NCI-H526 (cell line): ENCODE data around the gene HERPUD2.
A peak's percentile ranks its signal among the peaks of the same experiment; 100 is the strongest.

Experiments
- DNase-seq, 2 experiments: peaks; one replicate each; lab custom pipeline; 2025; lab: John Stamatoyannopoulos, UW

Gene HERPUD2, protein sequence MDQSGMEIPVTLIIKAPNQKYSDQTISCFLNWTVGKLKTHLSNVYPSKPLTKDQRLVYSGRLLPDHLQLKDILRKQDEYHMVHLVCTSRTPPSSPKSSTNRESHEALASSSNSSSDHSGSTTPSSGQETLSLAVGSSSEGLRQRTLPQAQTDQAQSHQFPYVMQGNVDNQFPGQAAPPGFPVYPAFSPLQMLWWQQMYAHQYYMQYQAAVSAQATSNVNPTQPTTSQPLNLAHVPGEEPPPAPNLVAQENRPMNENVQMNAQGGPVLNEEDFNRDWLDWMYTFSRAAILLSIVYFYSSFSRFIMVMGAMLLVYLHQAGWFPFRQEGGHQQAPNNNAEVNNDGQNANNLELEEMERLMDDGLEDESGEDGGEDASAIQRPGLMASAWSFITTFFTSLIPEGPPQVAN

DNA sequence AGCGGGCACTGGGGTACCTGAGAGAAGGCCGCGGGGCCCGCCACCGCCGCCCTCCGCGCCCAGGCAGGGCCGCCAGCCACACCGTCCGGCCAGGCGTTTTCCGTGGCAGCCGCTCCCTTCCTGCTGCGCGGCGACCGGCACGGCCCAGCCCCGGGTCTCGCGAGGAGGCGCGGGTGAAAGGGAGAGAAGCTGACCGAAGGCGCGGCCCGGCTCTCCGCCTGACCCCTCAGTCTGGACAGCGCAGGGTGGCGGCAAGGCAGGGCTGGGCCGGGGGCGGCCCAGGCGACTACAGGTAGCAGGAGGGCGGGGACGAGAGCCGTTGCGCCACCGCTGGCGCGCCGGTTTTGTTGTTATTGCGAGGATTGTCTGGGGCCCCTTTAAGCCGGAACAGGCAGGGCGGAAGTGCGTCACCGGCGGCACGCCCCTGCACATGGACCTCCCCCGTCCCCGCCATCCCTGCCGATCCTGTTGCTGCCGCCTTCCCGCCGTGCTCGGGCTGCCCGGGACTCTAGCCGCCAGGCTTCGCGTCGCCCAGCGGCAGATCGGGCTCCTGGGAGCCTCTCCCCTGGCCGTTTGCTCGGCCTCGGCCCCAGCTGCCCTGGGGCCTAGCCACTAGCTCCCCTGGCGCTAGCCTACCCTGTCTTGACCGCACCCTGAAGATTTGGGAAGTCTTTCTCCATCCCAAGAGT, at the start of gene HERPUD2:
Gene HERPUD2, minus strand, starts transcription at position 352 of the 689 bp plus-strand sequence. CDS start 805 bp downstream, outside the sequence.
- peak; percentile 80 to 97 for DNase-seq

DNA sequence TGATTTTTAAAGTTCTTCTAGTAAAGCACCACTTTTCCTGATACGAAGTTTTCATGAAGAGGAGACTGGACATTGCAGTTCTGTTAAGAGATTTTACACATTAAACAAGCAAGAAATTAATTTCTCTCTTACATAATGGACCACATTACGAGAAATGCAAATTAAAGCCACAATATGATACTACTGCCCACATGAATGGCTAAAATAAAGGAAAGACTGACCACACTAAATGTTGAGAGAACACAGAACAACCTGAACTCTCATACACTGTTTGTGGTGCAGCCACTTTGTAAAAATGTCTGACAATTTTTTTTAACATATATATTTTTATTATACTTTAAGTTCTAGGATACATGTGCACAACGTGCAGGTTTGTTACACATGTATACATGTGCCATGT, 44.0 kb upstream of the HERPUD2 start:
- no peak for DNase-seq

DNA sequence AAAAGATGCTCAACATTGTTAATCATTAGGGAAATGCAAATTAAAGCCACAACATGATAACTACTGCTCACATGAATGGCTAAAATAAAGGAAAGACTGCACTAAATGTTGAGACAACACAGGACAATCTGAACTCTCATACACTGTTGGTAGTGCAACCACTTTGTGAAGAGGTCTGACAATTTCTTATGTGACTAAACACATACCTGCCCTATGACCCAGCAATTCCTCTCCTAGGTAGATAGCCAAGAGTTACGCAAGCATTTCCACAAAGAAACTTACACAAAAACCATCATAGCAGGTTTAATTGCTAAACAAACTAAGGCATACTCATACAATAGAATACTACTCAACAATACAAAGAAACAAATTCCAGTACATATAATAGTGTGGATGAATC, 41.8 kb upstream of the HERPUD2 start:
- no peak for DNase-seq

DNA sequence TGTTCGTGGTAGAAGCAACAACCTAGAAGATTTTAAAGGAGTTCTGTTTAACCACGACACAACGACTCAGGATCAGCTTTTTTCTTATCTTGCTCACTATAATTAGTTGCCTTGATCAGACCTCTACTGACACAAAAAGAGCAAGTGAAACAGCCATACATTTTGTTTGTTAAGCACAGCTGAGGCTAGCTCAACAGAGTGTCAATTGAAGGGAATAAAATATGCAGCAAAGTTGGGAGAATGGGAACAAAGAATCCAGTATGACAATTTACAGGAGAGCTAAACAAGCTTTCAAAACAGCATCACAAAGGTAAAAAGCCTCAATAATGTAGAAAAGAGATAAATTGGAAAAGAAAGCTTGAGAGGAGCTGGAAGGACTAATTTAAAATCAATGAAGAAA, 40.5 kb upstream of the HERPUD2 start:
- no peak for DNase-seq

DNA sequence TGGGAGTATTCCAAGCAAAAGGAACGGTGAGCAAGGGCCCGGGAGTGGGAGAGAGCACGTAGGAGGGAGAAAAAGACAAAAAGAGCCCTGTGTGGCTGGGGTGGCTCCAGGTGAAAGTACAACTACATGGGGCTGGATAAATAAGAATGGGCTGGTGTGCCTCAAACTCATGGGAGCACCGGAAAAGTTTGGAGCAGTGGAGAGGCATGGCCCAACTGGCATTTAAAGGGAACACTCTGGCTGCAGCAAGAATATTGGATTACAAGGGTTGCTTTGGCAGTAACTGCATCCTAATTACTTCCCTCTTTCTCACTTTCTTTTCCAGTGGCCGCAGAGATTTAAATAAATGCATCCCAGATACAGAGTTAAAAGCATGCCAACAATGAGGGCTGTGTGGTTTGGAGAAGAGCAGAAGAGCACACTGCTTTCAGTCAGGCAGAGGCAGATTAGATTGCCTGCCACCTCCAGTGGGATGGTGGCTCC, 39.1 kb upstream of the HERPUD2 start:
- no peak for DNase-seq

DNA sequence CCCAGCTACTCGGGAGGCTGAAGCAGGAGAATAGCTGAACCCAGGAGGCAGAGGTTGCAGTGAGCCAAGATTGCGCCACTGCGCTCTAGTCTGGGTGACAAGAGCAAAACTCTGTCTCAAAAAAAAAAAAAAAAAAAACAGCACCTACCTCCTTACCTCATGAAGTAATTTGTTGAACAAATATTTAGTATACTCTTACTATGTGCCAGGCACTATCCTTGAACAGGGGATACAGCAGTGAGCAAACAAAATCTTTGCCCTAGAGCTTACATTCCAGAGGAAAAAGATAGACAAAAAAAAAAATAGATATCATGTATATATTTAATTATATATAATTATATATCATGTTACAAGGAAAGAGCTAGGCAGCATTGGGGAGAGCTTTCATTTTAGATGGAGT, 36.4 kb upstream of the HERPUD2 start:
- no peak for DNase-seq

DNA sequence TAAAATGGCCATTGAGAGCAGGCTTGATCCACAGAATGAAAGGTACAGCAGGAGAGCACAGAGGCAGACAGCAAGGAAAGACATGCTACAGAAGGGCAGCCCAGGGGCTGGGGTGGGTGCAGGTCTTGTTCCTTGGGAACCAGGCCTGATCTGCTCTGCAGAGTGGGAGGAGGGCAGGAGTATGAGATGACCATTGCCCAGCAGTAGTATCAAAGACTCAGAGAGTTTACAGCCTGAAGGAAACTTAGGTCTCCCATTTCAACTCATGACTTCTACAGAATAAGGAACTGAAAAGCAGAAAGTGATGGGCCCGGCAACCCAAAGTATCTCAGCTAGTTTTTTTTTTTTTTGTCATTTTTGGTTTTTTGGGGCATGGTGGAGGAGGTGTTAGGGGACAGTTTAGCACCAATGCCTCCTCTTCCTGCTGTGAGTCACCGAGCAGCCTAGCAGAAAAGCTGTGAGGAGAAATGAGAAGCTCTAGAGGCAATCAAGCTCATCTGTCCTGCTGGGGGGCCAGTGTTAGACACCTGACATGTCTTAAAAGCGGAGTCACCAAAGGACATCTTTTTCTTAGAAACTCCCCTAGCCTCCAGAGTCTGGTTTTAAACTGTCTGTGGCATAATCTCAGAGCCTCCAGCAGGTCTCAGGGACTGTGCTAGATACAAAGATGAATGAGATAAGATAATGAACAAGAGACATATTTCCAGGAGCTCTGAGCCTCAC, 34.3 kb upstream of the HERPUD2 start:
- no peak for DNase-seq

DNA sequence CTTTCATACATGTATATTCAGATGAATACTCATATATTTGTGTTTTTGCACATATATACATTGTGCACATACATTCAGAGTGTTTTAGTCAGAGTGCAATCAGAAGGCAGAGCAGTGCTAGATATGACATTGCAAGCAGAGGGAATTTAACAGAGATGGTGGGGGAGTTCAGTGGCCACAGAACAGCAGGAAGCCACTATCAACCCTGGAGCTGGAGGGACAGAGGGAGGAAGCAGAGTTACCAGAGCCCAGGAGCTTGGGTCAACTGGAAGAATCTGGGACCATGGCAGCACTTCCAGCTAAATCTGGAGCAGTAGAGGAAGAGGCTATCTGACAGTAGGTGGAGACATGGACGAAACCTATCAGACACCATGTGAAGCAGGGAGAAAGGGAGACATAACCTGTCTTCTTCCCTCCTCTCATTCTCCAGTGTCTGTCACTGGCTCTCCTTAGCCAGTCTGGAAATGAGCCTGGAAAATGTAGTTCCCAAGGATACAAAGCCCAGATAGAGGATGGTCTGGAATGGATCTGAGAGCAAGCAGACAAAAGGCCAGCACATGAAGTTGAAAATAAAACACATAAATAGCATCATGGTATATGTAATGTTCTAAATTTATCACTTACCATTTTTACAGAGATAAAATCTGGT, 33.6 kb upstream of the HERPUD2 start:
- no peak for DNase-seq

DNA sequence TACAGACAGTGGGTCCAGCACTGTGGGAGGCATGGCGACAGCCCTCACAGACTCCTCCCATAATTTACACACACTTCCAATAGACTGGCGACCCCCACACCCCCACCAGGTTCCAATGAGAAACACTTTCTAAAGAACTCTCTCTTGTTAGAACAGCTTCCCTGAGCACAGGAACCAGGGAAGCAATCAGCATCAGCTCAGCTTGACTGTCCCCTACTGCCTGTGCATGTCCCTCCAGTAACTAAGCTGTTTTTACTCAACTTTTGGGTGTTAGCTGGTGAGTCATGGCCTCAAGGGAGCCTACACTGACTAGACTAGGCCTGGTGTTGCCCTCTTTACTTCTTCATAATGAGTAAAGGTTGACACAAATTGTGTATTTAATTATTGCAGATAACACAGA, 32.6 kb upstream of the HERPUD2 start:
- DNase-seq, result no peak

DNA sequence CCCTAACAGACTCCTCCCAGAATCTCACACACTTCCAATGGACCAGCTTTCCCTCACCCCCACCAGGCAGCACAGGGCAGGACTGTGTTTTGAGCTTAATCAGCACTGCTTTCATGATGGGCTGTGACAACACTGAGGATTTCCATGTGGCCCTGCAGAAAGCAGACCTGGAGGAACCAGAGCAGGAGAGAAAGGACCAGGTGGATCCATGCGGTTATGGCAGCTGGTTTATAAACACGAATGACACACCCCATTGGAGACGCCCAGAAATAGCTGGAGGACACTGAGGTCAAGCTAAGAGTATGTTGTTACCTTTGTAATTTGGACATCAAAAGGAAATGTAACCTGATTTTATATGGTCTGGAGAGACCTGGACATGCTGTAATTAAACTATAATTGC, 31.7 kb upstream of the HERPUD2 start:
- no peak for DNase-seq

DNA sequence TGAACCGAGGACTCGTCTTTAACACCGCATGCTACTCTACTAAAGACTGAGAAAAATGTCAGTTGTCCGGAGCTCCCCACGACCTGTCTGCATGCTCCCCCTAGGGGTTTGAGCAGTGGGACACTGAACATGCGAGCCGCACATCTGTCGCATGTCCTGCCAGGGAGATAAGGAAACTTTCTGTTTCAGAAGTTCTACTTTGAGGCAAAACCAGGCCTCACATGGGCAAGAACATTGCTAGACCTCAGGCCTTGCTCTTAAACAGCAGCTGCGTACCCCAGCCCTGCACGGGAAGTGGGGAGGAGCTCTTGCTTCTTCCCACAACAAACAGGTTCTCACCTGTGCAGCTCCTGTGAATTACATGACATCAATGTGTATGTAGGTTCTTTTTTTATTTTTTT, 30.3 kb upstream of the HERPUD2 start:
- no peak for DNase-seq

DNA sequence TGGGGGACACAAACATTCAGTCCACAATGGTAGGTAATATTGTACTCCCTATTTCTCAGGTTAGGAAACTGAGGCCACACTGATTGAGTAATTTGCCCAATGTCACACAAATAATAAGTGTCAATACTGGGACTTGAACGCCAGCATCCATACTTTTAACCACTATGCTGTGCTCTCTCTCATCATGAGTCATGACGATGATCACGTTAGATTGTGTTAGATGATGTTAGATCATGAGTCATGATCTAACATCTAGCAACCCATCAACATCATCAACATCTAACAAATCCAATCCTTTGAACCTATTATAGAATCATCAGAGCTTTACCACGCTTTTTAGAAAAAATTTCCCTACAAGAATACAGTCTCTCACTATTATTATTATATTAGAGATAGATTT, 28.1 kb upstream of the HERPUD2 start:
- DNase-seq, result no peak

DNA sequence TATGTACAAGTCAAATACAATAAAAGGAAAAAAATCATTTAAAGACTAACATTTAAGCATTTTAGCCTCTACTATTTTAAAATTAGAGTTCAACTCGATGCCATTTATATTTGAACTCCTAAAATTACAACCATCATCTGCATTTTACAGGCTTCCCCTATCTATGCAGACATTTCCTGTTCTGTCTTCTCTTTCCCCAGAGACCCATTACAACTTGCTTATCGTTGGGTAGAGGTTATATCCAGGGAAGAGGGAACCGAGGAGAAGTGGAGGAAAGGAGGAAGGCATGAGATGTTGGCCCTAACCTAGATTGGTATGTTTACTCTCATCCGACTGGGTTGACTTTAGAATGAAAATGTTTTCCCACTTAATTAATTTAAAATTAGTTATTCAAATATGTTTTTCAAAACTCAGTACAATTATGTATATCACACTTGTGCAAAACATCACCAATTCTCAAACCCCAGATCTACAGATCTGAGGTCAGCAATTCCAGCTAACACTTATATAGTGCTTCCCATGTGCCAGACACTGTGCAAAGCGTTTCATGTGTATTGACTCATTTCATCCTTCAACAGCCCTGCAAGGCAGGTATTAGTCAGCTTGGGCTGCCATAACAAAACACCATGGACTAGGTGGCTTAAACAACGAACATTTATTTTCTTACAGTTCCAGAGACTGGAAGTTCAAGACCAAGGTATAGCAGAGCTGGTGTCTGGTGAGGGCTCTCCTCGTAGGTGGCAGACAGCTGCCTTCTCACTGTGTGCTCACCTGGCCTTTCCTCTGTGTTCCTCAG, 27.3 kb upstream of the HERPUD2 start:
- no peak for DNase-seq

DNA sequence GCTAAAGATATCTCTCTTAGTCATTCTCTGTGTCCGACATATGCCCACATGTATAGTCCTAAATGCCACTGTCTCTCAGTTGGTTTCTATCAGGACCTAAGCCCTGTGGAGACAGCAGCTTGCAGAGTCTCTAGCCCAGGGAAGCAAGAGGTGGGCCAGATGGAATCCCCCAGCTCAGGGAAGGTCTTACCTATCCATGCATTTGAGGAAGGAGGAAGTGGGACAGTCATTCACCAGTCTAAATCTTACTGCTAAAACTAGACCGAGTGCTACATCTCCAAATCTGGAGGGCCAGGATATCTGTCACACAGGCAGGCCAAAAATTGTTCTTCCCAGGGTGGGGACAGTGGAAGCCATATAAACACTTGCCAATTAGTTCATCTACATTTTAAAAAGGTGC, 26.4 kb upstream of the HERPUD2 start:
- no peak for DNase-seq

DNA sequence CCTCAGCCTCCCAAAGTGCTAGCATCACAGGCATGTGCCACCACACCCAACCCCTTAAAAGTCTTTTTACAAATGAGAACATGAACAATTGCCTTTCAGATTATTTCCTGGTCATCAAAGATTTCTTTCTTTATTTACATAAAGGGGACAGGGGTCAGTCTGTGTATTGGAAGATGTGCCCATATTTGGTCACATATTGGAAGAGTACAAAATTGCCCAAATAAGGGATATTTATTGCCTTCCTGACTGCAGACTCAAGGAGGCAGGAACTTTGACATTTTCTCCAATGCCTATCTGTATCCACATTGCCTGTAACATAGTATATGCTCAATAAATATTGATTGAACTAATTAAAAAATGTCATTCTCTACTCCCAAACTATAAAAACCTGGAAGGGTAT, 25.9 kb upstream of the HERPUD2 start:
- DNase-seq, result no peak

DNA sequence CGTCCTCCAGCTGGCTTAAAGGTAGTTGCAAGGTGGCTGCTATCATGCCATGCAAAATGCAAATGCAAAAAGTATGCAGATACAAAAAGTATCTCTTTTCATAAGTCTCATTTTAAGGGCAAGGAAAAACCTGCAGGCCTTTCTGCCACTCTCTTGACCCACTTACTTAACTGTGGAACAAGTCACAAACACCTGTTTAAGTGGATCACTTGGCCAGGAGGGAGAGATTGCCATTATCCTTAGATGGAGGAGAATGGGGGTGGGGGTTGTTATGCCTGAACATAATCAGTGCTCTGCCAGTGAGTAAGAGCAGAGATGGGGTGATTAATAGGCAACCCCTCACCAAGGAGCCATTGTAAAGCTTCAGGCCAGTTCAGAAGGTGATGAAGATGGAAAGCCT, 25.1 kb upstream of the HERPUD2 start:
- DNase-seq, result no peak

DNA sequence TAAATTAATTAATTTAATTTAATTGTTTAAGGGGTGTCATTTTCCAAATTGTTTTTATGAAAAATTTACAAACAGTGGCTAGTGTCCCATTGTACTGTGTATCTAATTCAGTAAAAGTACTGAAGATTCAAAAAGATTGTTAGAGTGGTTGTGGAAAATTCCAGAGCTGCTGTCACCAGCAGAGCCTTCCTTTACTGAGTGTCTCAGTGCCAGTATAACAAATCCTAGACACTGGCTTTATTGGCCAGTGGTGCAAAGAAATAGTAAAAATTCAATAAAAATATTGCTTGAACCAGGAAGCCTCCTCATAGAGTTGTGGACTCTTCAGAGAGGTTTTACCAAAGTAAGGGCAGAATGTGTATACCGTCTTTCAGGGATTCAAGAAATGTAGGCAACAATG, 23.1 kb upstream of the HERPUD2 start:
- DNase-seq, result no peak

DNA sequence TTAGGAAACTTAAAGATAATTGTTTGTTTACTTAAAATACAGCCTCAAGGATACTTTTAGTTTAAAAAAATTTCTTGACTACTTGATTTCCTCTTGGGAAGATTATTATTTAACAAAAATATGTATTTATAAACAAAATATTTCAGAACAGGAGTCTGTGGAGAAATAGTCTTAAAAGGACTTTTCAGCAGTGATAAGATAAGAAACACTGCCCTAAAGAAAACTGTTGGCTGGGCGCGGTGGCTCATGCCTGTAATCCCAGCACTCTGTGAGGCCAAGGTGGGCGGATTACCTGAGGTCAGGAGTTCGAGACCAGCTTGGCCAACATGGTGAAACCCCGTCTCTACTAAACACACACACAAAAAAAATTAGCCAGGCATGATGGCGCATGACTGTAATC, 22.6 kb upstream of the HERPUD2 start:
- no peak for DNase-seq

DNA sequence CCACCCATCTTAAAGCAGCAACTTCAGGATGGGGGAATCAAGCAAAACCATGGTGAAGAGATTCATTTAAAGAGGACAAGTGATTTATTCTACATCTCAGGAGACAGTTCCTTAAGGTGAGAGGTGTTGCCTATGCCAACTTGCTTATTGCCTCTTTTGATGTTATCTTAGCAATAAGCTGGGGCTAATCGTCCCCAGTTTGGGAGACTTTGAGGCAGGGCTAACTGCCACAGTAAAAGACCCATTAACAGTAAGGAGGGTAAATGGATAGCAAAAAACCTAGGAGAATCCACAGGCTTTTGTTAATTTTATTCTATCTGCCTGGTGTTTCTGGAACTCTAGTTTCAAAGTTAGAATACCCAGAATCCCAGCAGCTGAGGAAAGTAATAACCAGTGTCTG, 22.1 kb upstream of the HERPUD2 start:
- DNase-seq, result no peak

DNA sequence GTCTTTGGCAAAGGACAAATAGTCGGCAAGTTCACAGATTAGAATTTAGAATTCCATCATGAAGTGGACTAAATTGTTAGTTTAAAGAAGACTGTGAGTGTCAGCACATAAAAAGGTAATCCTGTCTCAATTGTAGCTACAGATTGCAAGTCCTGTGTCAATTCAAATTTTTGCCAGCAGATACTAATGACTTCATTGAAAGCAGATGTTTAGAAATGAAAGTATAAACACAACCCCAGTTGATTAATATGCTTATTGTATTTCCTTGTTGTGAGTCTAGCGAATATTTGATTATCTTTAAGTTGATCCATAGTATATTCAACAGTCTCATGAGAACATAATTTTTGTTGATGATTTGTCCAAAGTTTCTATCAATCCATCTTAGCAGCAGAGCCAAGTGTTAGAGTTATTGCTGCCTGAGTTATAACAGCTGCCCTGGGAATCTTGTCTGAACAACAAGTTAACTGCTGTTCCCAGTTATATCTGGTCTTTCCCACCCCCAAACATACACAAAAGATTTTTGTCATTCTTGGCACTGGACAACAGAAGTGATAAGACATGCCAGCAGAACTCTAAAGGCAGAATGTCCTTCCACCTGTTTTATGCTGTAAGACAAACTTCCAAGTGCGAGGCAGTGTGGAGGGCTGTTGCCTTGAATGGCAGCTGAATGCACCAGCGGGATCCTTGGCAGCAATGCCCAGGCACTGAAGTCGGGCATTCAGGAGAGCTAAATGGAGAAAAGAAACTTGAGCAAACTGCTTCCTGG, 21.3 kb upstream of the HERPUD2 start:
- no peak for DNase-seq

DNA sequence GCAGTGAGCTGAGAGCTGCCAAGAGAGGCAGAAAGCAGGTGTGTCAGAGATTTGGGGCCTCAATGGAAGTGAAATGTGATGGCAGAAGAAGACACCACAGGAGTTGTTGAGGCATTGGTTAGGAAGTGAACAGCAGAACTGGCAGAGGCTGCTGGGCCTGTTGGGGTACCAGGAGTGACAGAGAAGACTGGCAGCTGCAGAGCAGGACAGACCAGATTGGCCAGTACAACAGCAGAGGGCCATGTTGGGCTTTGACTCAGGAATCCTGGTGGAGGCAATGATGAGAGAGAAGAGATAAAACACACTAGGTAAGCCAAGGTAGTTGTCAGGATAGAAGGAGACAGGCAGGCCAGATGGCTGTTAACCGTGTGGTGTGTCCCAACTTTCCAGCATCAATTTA, 19.9 kb upstream of the HERPUD2 start:
- peak in 1 of 2 experiments; percentile 16 for DNase-seq
